OCI-LY7 (cell line): Measurements from ENCODE around the gene SH3RF1. TPM values are rescaled to one million over a fixed set of nuclear protein-coding genes. Genes with fewer than 3 reads are reported as not detected.

Experiments used
- BruUV-seq: library from RNA; stranded (reverse); fragments of 400-500 nt; replicated peaks from 2 replicates; lab custom pipeline; 2021; lab: Mats Ljungman, UMichigan
- CTCF ChIA-PET: fragments of 300-600 bp; sonication (Branson Sonifier 250); formaldehyde crosslinking; loops from one replicate; lab custom pipeline; 2022; ENCODE audit warnings: antibody characterized with exemption; ENCODE audit not compliant: unreplicated experiment; lab: Charles Lee
- POLR2A ChIA-PET: fragments of 300-600 bp; sonication (Branson Sonifier 250); formaldehyde crosslinking; loops from one replicate; lab custom pipeline; 2022; ENCODE audit warnings: antibody characterized with exemption; lab: Charles Lee
- DNase-seq: peaks from one replicate; pipeline ENCODE4 v3.0.0-alpha.2; 2015; ENCODE audit warnings: low spot score
- H2AFZ ChIP-seq: fragments of 200-600 bp; sonication (generic), shearing (Covaris generic); 2 replicates; pipeline ENCODE4 v1.6.1; 2014; ENCODE audit warnings: mild to moderate bottlenecking, antibody characterized with exemption, low read length, moderate library complexity
- H3K27ac ChIP-seq: fragments of 200-600 bp; sonication (generic); 2 replicates; pipeline ENCODE4 v1.5.1; 2014; ENCODE audit warnings: mixed run types, low read depth, mild to moderate bottlenecking, moderate library complexity, low read length, inconsistent platforms; ENCODE audit not compliant: poor library complexity, severe bottlenecking
- H3K36me3 ChIP-seq: fragments of 200-600 bp; sonication (generic); 2 replicates; pipeline ENCODE4 v1.6.1; 2014; ENCODE audit warnings: mild to moderate bottlenecking, antibody characterized with exemption, low read length, moderate library complexity, mixed read lengths; ENCODE audit not compliant: insufficient read depth
- H3K4me1 ChIP-seq: fragments of 200-600 bp; sonication (generic); 2 replicates; pipeline ENCODE4 v1.5.1; 2014; ENCODE audit warnings: mild to moderate bottlenecking, low read length; ENCODE audit not compliant: insufficient read depth, poor library complexity, severe bottlenecking
- H3K4me2 ChIP-seq: fragments of 200-600 bp; sonication (generic); 2 replicates; pipeline ENCODE4 v1.6.1; 2014; ENCODE audit warnings: mild to moderate bottlenecking, low read length
- H3K4me3 ChIP-seq: fragments of 200-600 bp; sonication (generic); 2 replicates; pipeline ENCODE4 v1.5.1; 2014; ENCODE audit warnings: mild to moderate bottlenecking, low read depth, low read length; ENCODE audit not compliant: poor library complexity, severe bottlenecking
- H3K79me2 ChIP-seq: fragments of 200-600 bp; sonication (generic); 2 replicates; pipeline ENCODE4 v1.6.1; 2016; ENCODE audit warnings: low read depth, mild to moderate bottlenecking, low read length, moderate library complexity, mixed read lengths; ENCODE audit not compliant: insufficient read depth
- H3K9me2 ChIP-seq: fragments of 200-600 bp; sonication (generic); 2 replicates; pipeline ENCODE4 v1.6.1; 2016; ENCODE audit warnings: mild to moderate bottlenecking, low read length, mixed read lengths; ENCODE audit not compliant: insufficient read depth
- H3K9me3 ChIP-seq: fragments of 200-600 bp; sonication (generic); 2 replicates; pipeline ENCODE4 v1.6.1; 2014; ENCODE audit warnings: mild to moderate bottlenecking, mixed run types, low read length, mixed read lengths
- H4K20me1 ChIP-seq: fragments of 200-600 bp; sonication (generic); 2 replicates; pipeline ENCODE4 v1.6.1; 2014; ENCODE audit warnings: mild to moderate bottlenecking, antibody characterized with exemption, low read length, moderate library complexity, mixed read lengths; ENCODE audit not compliant: insufficient read depth
- CTCF ChIP-seq: fragments of 200-600 bp; sonication (generic); conservative IDR thresholded peaks from 2 replicates; pipeline ENCODE4 v1.5.1; 2014; ENCODE audit warnings: mild to moderate bottlenecking, antibody characterized with exemption, low read length, moderate library complexity, mixed read lengths
- EZH2phosphoT487 ChIP-seq: fragments of 200-600 bp; sonication (generic); IDR thresholded peaks from 2 replicates; pipeline ENCODE4 v1.6.1; 2018; ENCODE audit warnings: low read depth, borderline replicate concordance, mild to moderate bottlenecking, mixed run types, antibody characterized with exemption, low read length, moderate library complexity, mixed read lengths
- intact Hi-C: fragments of 100-400 bp; cut with micrococcal nuclease; formaldehyde crosslinking; loops from one replicate; pipeline ENCODE4 v1.10.0; 2022; ENCODE audit not compliant: unreplicated experiment
- total RNA-seq, 2 experiments: library from RNA; depleted of rRNA in 1 of 2; stranded (reverse); fragments of >200 nt in 1 of 2; shearing (Covaris generic) in 1 of 2; gene quantifications; 2 replicates each; pipeline ENCODE4 v1.2.3, GENCODE V29; 2014 to 2022

The SH3RF1 gene
- total RNA-seq, 2 experiments from 2014 or later, result not detected

GRCh38 chr4:169047956-169048355 is 222.8 kb downstream of the SH3RF1 start:
- Histone ChIP-seq H3K27ac (no peak overlapping the region), H3K4me2 (no peak overlapping the region), H4K20me1 (no peaks in the 10 kb centered on the region), H3K9me2 (no peaks in the 10 kb centered on the region), H3K4me1 (no peaks in the 10 kb centered on the region), H3K79me2 (no peaks in the 10 kb centered on the region), H3K4me3 (no peak overlapping the region), H3K9me3 (no peaks in the 10 kb centered on the region), H3K36me3 (no peaks in the 10 kb centered on the region), H2AFZ (no peak overlapping the region)
- intact Hi-C loops, result no loop called here
- TF ChIP-seq CTCF, result no peak
- no peak for TF ChIP-seq EZH2phosphoT487
- ChIA-PET POLR2A (no interaction called here), CTCF (no interaction called here)
- DNase-seq, result no peak
- no TSS peak for BruUV-seq

GRCh38 chr4:169045862-169046584 is 224.7 kb downstream of the SH3RF1 start:
- CTCF ChIA-PET, result no interaction called here
- H3K4me2 ChIP-seq, result no peak overlapping the region
- H2AFZ ChIP-seq, result no peak overlapping the region
- POLR2A ChIA-PET, result no interaction called here
- no peaks in the 10 kb centered on the region for H3K9me2 ChIP-seq
- H3K79me2 ChIP-seq, result no peaks in the 10 kb centered on the region
- no peak overlapping the region for H3K27ac ChIP-seq
- H3K36me3 ChIP-seq, result no peaks in the 10 kb centered on the region
- H3K4me1 ChIP-seq, result no peaks in the 10 kb centered on the region
- TF ChIP-seq EZH2phosphoT487, result no peak
- no peak for TF ChIP-seq CTCF
- no peaks in the 10 kb centered on the region for H4K20me1 ChIP-seq
- DNase-seq, result no peak
- H3K9me3 ChIP-seq, result no peaks in the 10 kb centered on the region
- intact Hi-C loops, result no loop called here
- no peak overlapping the region for H3K4me3 ChIP-seq
- no TSS peak for BruUV-seq

- H3K4me3 ChIP-seq, result no peak overlapping the region
- no peaks in the 10 kb centered on the region for H3K36me3 ChIP-seq
- no peak for DNase-seq
- ChIA-PET POLR2A (interaction anchor here (0.6 kb wide), 1 partner anchor 20 kb away, joined by 3 read pairs; no protein-coding TSS in a partner anchor), CTCF (no interaction called here)
- H3K9me3 ChIP-seq, result no peaks in the 10 kb centered on the region
- H4K20me1 ChIP-seq, result no peaks in the 10 kb centered on the region
- no peaks in the 10 kb centered on the region for H3K9me2 ChIP-seq
- no peaks in the 10 kb centered on the region for H3K79me2 ChIP-seq
- H3K4me2 ChIP-seq, result no peak overlapping the region
- H2AFZ ChIP-seq, result no peak overlapping the region
- no peak overlapping the region for H3K27ac ChIP-seq
- TF ChIP-seq EZH2phosphoT487 (no peak), CTCF (no peak)
- no TSS peak for BruUV-seq
- H3K4me1 ChIP-seq, result no peaks in the 10 kb centered on the region
- intact Hi-C loops, result no loop called here
Measured at GRCh38 chr4:169044714-169045447, 225.9 kb downstream of the SH3RF1 start.
